GM18861 (cell line): ENCODE measurements around the gene EZH2.

ENCODE experiments used
- ATAC-seq: cut with Tn5 transposase; IDR thresholded peaks from one replicate; pipeline ENCODE4 v1.9.1; 2021; ENCODE audit not compliant: unreplicated experiment

The EZH2 gene

GRCh38 chr7:148772297-148773089, 111.6 kb downstream of the EZH2 start:
- no peak for ATAC-seq

GRCh38 chr7:148770004-148770403, 114.1 kb downstream of the EZH2 start:
- no peak for ATAC-seq

- ATAC-seq = no peak
Observed at GRCh38 chr7:148763622-148764021, 120.5 kb downstream of the EZH2 start.

GRCh38 chr7:148761499-148762278, 122.4 kb downstream of the EZH2 start:
- no peak for ATAC-seq
